GM18505 (cell line): ENCODE results near the gene SETX.
"Not testable (repeated sequence)": the region's sequence is repeated elsewhere in the genome, so short reads cannot be mapped to it uniquely, and the experiment has no call there.

Experiments
- ATAC-seq: cut with Tn5 transposase; IDR thresholded peaks from one replicate; pipeline ENCODE4 v1.9.1; 2021; ENCODE audit not compliant: unreplicated experiment
- POLR2A ChIP-seq: IDR thresholded peaks from 4 replicates; pipeline ENCODE4 v1.6.1; 2011; ENCODE audit warnings: borderline replicate concordance; ENCODE audit not compliant: insufficient read depth, insufficient read length; ENCODE audit errors: extremely low read depth

The SETX gene, protein sequence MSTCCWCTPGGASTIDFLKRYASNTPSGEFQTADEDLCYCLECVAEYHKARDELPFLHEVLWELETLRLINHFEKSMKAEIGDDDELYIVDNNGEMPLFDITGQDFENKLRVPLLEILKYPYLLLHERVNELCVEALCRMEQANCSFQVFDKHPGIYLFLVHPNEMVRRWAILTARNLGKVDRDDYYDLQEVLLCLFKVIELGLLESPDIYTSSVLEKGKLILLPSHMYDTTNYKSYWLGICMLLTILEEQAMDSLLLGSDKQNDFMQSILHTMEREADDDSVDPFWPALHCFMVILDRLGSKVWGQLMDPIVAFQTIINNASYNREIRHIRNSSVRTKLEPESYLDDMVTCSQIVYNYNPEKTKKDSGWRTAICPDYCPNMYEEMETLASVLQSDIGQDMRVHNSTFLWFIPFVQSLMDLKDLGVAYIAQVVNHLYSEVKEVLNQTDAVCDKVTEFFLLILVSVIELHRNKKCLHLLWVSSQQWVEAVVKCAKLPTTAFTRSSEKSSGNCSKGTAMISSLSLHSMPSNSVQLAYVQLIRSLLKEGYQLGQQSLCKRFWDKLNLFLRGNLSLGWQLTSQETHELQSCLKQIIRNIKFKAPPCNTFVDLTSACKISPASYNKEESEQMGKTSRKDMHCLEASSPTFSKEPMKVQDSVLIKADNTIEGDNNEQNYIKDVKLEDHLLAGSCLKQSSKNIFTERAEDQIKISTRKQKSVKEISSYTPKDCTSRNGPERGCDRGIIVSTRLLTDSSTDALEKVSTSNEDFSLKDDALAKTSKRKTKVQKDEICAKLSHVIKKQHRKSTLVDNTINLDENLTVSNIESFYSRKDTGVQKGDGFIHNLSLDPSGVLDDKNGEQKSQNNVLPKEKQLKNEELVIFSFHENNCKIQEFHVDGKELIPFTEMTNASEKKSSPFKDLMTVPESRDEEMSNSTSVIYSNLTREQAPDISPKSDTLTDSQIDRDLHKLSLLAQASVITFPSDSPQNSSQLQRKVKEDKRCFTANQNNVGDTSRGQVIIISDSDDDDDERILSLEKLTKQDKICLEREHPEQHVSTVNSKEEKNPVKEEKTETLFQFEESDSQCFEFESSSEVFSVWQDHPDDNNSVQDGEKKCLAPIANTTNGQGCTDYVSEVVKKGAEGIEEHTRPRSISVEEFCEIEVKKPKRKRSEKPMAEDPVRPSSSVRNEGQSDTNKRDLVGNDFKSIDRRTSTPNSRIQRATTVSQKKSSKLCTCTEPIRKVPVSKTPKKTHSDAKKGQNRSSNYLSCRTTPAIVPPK (N-terminal part only)

GRCh38 chr9:132354637-132355355, at the start of gene SETX:
Gene SETX (minus strand): TSS chr9:132354986. CDS start chr9:132349428, 5,558 bp downstream.
- peak; percentile 98 for TF ChIP-seq POLR2A
- peak; percentile 84 for ATAC-seq

DNA sequence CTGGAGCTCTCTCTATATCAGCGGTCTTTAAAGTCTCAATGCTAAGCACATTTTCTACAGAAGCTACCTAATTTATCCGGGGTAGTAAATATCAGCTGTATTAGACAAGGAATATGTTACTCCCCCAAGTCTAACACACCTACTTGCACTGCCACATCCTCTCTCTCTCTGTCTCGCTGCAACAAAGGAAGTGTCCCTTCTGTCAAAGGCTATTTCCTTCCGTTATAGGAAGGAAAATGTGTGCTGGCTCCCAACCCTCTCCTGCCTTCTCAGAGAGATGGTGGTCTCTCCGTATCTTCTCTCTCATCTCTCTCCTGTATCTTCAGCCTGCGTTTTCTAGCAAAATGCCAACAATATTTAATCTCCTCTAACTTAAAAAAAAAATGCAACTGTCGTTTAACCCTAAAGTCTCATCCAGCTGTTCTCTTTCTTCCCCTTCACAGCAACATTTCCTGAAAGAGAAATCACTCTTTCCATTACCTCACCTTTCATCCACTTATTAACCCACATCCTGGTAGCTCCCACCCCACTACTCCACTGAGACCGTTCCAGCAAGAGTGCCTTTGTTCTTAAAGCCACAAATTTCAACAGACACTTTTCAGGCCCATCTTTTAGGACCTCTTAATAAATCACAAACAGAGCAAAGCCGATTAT, 49.6 kb upstream of the SETX start:
- no peak for TF ChIP-seq POLR2A
- no peak for ATAC-seq

GRCh38 chr9:132401824-132402223, 47.0 kb upstream of the SETX start:
- no peak for ATAC-seq
- no peak for TF ChIP-seq POLR2A

DNA sequence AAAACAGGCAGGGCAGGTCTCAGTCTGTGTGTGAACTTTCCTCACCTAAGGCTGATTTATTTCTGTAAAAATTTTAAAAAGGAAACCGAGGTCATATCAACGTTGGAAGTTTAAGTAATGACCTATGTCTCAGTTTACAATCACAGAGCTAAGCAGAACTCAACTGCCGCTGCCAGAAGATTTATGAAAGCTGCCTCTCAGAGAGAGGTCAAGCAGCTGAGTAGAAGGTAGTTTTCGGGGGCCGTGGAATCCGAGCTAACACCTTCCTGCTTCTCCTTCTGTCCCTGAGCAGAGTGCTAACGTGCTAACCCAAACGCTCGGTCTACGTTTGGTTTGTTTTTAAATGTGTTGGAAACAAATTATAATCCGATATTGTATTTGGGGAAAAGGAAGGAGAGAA, 40.8 kb upstream of the SETX start:
- TF ChIP-seq POLR2A, result no peak
- no peak for ATAC-seq

- no peak for TF ChIP-seq POLR2A
- ATAC-seq, result no peak
Measured at GRCh38 chr9:132391449-132391848, 36.7 kb upstream of the SETX start.

DNA sequence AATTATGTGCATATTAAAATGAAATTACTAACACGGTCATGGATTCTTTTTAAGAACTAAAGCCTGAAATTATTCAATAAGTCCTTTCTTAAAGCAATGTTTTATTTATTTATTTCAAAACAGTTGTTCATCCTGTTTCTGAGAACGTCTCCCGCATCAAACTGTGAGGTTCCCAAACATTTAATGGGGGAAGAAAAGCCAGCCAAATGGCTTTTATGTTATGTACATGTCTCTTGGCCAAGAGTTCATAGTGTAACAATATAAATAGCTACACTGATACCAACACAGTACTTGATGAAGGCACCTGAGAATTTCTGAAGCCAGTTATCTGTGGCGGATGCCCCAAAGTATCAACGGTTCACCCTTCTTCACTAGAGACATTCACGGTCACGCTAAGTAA, 36.2 kb upstream of the SETX start:
- ATAC-seq, result no peak
- no peak for TF ChIP-seq POLR2A

DNA sequence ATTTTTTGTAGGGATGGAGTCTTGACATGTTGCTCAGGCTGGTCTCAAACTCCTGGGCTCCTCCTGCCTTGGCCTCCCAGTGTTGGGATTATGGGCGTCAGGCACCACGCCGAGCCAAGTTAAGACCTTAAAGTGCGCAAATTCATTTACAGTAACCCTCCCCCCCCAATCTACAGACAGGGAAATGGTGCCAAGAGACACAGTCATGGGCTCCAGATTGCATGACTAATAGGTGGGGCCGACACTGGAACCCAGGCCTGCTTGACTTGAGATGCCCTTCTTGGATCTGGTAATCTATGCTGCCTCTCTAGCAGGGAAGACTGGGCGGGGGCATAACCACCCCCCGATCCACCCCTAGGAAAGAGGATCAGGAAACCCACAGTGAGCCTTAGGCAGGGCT, 32.3 kb upstream of the SETX start:
- TF ChIP-seq POLR2A, result no peak
- no peak for ATAC-seq

DNA sequence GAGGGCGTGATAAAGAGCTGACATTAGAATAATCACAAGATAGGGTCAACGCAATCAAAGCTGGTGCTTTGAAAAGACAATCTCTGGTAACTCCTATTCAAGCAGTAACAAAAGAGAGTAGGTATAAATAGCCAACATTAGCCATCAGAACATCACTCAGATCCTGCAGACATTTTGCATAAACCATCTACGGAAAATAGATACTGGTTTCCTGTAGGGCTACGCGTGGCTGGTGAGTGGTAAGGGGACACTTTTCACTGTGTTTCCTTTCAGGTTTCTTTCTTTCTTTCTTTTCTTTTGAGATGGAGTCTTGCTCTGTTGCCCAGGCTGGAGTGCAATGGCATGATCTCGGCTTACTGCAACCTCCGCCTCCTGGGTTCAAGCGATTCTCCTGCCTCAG, 29.6 kb upstream of the SETX start:
- peak; percentile 39 for TF ChIP-seq POLR2A
- ATAC-seq, result no peak

- no peak for ATAC-seq
- peak; percentile 76 for TF ChIP-seq POLR2A
Measured at GRCh38 chr9:132383462-132383883, 28.7 kb upstream of the SETX start.

- ATAC-seq, result peak; percentile 55
- TF ChIP-seq POLR2A, result peak; percentile 48
Measured at GRCh38 chr9:132381966-132382541, 27.3 kb upstream of the SETX start.

GRCh38 chr9:132378416-132378815, 23.6 kb upstream of the SETX start:
- ATAC-seq, result not testable (repeated sequence)

DNA sequence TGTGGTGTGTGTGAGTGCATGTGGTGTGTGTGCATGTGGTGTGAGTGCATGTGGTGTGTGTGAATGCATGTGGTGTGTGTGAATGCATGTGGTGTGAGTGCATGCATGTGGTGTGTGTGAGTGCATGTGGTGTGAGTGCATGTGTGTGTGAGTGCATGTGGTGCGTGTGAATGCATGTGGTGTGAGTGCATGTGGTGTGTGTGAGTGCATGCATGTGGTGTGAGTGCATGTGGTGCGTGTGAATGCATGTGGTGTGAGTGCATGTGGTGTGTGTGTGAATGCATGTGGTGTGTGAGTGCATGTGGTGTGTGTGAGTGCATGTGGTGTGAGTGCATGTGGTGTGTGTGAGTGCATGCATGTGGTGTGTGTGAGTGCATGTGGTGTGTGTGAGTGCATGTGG, 23.0 kb upstream of the SETX start:
- ATAC-seq, result not testable (repeated sequence)
